GM23248 (cell line): ENCODE results near the gene IP6K3. TPM values are rescaled to one million over a fixed set of nuclear protein-coding genes. Genes with fewer than 3 reads are reported as not detected.

ENCODE experiments used
- DNase-seq: peaks from one replicate; pipeline ENCODE4 v3.0.0-alpha.2; 2015
- H2AFZ ChIP-seq: fragments of 200-600 bp; sonication (generic); 2 replicates; pipeline ENCODE4 v1.6.1; 2016; ENCODE audit warnings: antibody characterized with exemption
- H3F3A ChIP-seq: fragments of 200-600 bp; sonication (generic); 2 replicates; pipeline ENCODE4 v1.6.1; 2016; ENCODE audit warnings: mild to moderate bottlenecking, antibody characterized with exemption, mixed run types; ENCODE audit not compliant: insufficient read depth
- H3K27ac ChIP-seq: fragments of 200-600 bp; sonication (generic); 2 replicates; pipeline ENCODE4 v1.5.1; 2016; ENCODE audit warnings: mild to moderate bottlenecking
- H3K27me3 ChIP-seq: fragments of 200-600 bp; sonication (generic); replicated peaks from 2 replicates; pipeline ENCODE4 v1.6.1; 2016; ENCODE audit warnings: mild to moderate bottlenecking; ENCODE audit not compliant: insufficient read depth
- H3K36me3 ChIP-seq: fragments of 200-600 bp; sonication (generic); 2 replicates; pipeline ENCODE4 v1.6.1; 2016; ENCODE audit warnings: low read depth, mild to moderate bottlenecking
- H3K4me1 ChIP-seq: fragments of 200-600 bp; sonication (generic); 2 replicates; pipeline ENCODE4 v1.6.1; 2016; ENCODE audit warnings: mild to moderate bottlenecking; ENCODE audit not compliant: insufficient read depth
- H3K4me2 ChIP-seq: fragments of 200-600 bp; sonication (generic); one replicate; pipeline ENCODE4 v1.6.1; 2016; ENCODE audit warnings: mild to moderate bottlenecking; ENCODE audit not compliant: unreplicated experiment
- H3K4me3 ChIP-seq: fragments of 200-600 bp; sonication (generic); 2 replicates; pipeline ENCODE4 v1.5.1; 2016; ENCODE audit warnings: mild to moderate bottlenecking
- H3K79me2 ChIP-seq: fragments of 200-600 bp; sonication (generic); 2 replicates; pipeline ENCODE4 v1.6.1; 2016; ENCODE audit warnings: mild to moderate bottlenecking; ENCODE audit not compliant: insufficient read depth
- H3K9ac ChIP-seq: fragments of 200-600 bp; sonication (generic); 2 replicates; pipeline ENCODE4 v1.6.1; 2016; ENCODE audit warnings: mild to moderate bottlenecking
- H3K9me2 ChIP-seq: fragments of 200-600 bp; sonication (generic); 2 replicates; pipeline ENCODE4 v1.6.1; 2016; ENCODE audit warnings: mixed run types, mild to moderate bottlenecking, moderate library complexity; ENCODE audit not compliant: insufficient read depth
- H3K9me3 ChIP-seq: fragments of 200-600 bp; sonication (generic); one replicate; pipeline ENCODE4 v1.6.1; 2017; ENCODE audit warnings: low read depth
- H4K20me1 ChIP-seq: fragments of 200-600 bp; sonication (generic); 2 replicates; pipeline ENCODE4 v1.6.0; 2016; ENCODE audit not compliant: insufficient read depth
- EZH2 ChIP-seq: fragments of 200-600 bp; sonication (generic); IDR thresholded peaks from 2 replicates; pipeline ENCODE4 v1.6.1; 2018; ENCODE audit warnings: antibody characterized with exemption, mild to moderate bottlenecking; ENCODE audit not compliant: insufficient read depth, poor library complexity, severe bottlenecking
- EZH2phosphoT487 ChIP-seq: fragments of 200-600 bp; sonication (generic); IDR thresholded peaks from 2 replicates; pipeline ENCODE4 v1.6.1; 2018; ENCODE audit warnings: antibody characterized with exemption, moderate library complexity, mild to moderate bottlenecking, low read depth; ENCODE audit not compliant: insufficient read depth
- WGBS, 2 experiments: methylation state at CpG; one replicate each; pipeline ENCODE4 v1.1.6; 2015 to 2017; ENCODE audit warnings: low lambda C conversion rate in 2 of 2, low coverage in 1 of 2; ENCODE audit errors: missing lambda C conversion rate in 2 of 2; 5-methylcytosine and 5-hydroxymethylcytosine counted together
- in situ Hi-C: fragments of 300-500 bp; cut with MboI; formaldehyde crosslinking; loops from 2 replicates; pipeline ENCODE4 v1.15.0; 2020
- polyA plus RNA-seq: library from polyadenylated mRNA; unstranded; fragments of >200 nt; fragmentation: Nextera tagmentation; extraction: Ambion mirVana; gene quantifications from 2 replicates; pipeline ENCODE4 v1.2.1, GENCODE V29; 2016
- total RNA-seq: library from RNA; depleted of rRNA; stranded (reverse); fragments of >200 nt; shearing (Covaris generic); gene quantifications from 2 replicates; pipeline ENCODE4 v1.2.3, GENCODE V29; 2014

IP6K3 gene
- total and polyA plus RNA-seq, 2 experiments from 2014 or later, result not detected

- Histone ChIP-seq H3F3A (peaks cover 6% of the 10 kb centered on the region), H3K9me2 (no peaks in the 10 kb centered on the region), H3K4me3 (no peak overlapping the region), H2AFZ (no peak overlapping the region), H3K4me2 (no peak overlapping the region), H3K27me3 (no peaks in the 10 kb centered on the region), H4K20me1 (no peaks in the 10 kb centered on the region), H3K9ac (no peak overlapping the region), H3K9me3 (no peaks in the 10 kb centered on the region), H3K27ac (no peak overlapping the region), H3K4me1 (peaks cover 15% of the 10 kb centered on the region), H3K36me3 (peaks cover 67% of the 10 kb centered on the region), H3K79me2 (peaks cover 32% of the 10 kb centered on the region)
- 87 to 91% methylated on average over 14 of the region's 14 CpGs for WGBS, 2 experiments
- no peak for TF ChIP-seq EZH2phosphoT487
- TF ChIP-seq EZH2, result no peak
- in situ Hi-C loops, result loop anchor here (10.0 kb wide), 1 partner anchor 245 kb away; no protein-coding TSS in a partner anchor
- DNase-seq, result no peak
These were observed 33.2 kb upstream of the IP6K3 start for GRCh38 chr6:33779895-33780294.

GRCh38 chr6:33779290-33779689, 32.6 kb upstream of the IP6K3 start:
- Histone ChIP-seq H3K9me3 (no peaks in the 10 kb centered on the region), H3K27me3 (no peaks in the 10 kb centered on the region), H3K4me1 (peaks cover 15% of the 10 kb centered on the region), H3K9me2 (no peaks in the 10 kb centered on the region), H3K4me2 (no peak overlapping the region), H4K20me1 (no peaks in the 10 kb centered on the region), H3K79me2 (peaks cover 27% of the 10 kb centered on the region), H3K4me3 (no peak overlapping the region), H3K36me3 (peaks cover 67% of the 10 kb centered on the region), H3F3A (peaks cover 7% of the 10 kb centered on the region), H3K9ac (no peak overlapping the region), H3K27ac (no peak overlapping the region), H2AFZ (no peak overlapping the region)
- in situ Hi-C loops, result loop anchor here (10.0 kb wide), 1 partner anchor 246 kb away; no protein-coding TSS in a partner anchor
- 89 to 91% methylated on average over 7 of the region's 7 CpGs for whole genome bisulfite sequencing, 2 experiments
- TF ChIP-seq EZH2, result no peak
- TF ChIP-seq EZH2phosphoT487, result no peak
- DNase-seq, result no peak

GRCh38 chr6:33778444-33779121, 31.9 kb upstream of the IP6K3 start:
- TF ChIP-seq EZH2 (no peak), EZH2phosphoT487 (no peak)
- H3F3A ChIP-seq, result peaks cover 9% of the 10 kb centered on the region
- peaks cover 21% of the 10 kb centered on the region for H3K79me2 ChIP-seq
- DNase-seq, result no peak
- H3K4me3 ChIP-seq, result no peak overlapping the region
- peaks cover 15% of the 10 kb centered on the region for H3K4me1 ChIP-seq
- H3K9ac ChIP-seq, result no peak overlapping the region
- no peaks in the 10 kb centered on the region for H3K9me3 ChIP-seq
- no peaks in the 10 kb centered on the region for H4K20me1 ChIP-seq
- H3K4me2 ChIP-seq, result no peak overlapping the region
- no peak overlapping the region for H2AFZ ChIP-seq
- in situ Hi-C loops, result loop anchor here (10.0 kb wide), 1 partner anchor 246 kb away; no protein-coding TSS in a partner anchor
- H3K27me3 ChIP-seq, result no peaks in the 10 kb centered on the region
- H3K36me3 ChIP-seq, result peaks cover 62% of the 10 kb centered on the region
- H3K9me2 ChIP-seq, result no peaks in the 10 kb centered on the region
- H3K27ac ChIP-seq, result no peak overlapping the region
- 88 to 90% methylated on average over 12 of the region's 12 CpGs for WGBS, 2 experiments

- no peaks in the 10 kb centered on the region for H3K9me2 ChIP-seq
- TF ChIP-seq EZH2, result no peak
- no peak for TF ChIP-seq EZH2phosphoT487
These were observed 31.0 kb upstream of the IP6K3 start for GRCh38 chr6:33777398-33778388.

More at GRCh38 chr6:33777398-33778388, 31.0 kb upstream of the IP6K3 start:
- Histone ChIP-seq H3F3A (peaks cover 18% of the 10 kb centered on the region), H3K4me2 (no peak overlapping the region), H3K27me3 (no peaks in the 10 kb centered on the region), H2AFZ (no peak overlapping the region), H3K36me3 (peaks cover 58% of the 10 kb centered on the region), H3K27ac (no peak overlapping the region), H3K9me3 (no peaks in the 10 kb centered on the region), H4K20me1 (no peaks in the 10 kb centered on the region), H3K4me1 (peaks cover 20% of the 10 kb centered on the region), H3K9ac (no peak overlapping the region), H3K4me3 (no peak overlapping the region), H3K79me2 (peaks cover 13% of the 10 kb centered on the region; the same call in 1 of the 2 replicates)
- 89 to 91% methylated on average over 25 of the region's 25 CpGs for WGBS, 2 experiments
- DNase-seq, result no peak
- in situ Hi-C loops, result loop anchor here (10.0 kb wide), 1 partner anchor 247 kb away; no protein-coding TSS in a partner anchor
